DOHH2 (cell line): ENCODE measurements around the gene EGF.

Source experiments
- H3F3A ChIP-seq: fragments of 200-600 bp; sonication (generic), shearing (Covaris generic); 2 replicates; pipeline ENCODE4 v1.6.0; 2016; ENCODE audit warnings: antibody characterized with exemption, mild to moderate bottlenecking; ENCODE audit not compliant: control insufficient read depth, insufficient read depth
- H3K27ac ChIP-seq: fragments of 200-600 bp; sonication (generic); 2 replicates; pipeline ENCODE4 v1.5.1; 2014; ENCODE audit warnings: low read depth, mild to moderate bottlenecking, low read length, moderate library complexity
- H3K27me3 ChIP-seq: fragments of 200-600 bp; sonication (generic); 2 replicates; pipeline ENCODE4 v1.6.1; 2014; ENCODE audit warnings: mild to moderate bottlenecking, low read length, mixed read lengths; ENCODE audit not compliant: control insufficient read depth
- H3K36me3 ChIP-seq: fragments of 200-600 bp; sonication (generic); 2 replicates; pipeline ENCODE4 v1.6.1; 2014; ENCODE audit warnings: mild to moderate bottlenecking, low read length, moderate library complexity, mixed read lengths; ENCODE audit not compliant: control insufficient read depth
- H3K4me1 ChIP-seq: fragments of 200-600 bp; sonication (generic); 2 replicates; pipeline ENCODE4 v1.6.1; 2014; ENCODE audit warnings: mild to moderate bottlenecking, low read length, mixed read lengths; ENCODE audit not compliant: control insufficient read depth
- H3K4me2 ChIP-seq: fragments of 200-600 bp; sonication (generic); 2 replicates; pipeline ENCODE4 v1.6.0; 2014; ENCODE audit warnings: mild to moderate bottlenecking, low read length, moderate library complexity
- H3K4me3 ChIP-seq: fragments of 200-600 bp; sonication (generic); 2 replicates; pipeline ENCODE4 v1.5.1; 2014; ENCODE audit warnings: mild to moderate bottlenecking, low read length, mixed read lengths
- H3K79me2 ChIP-seq: fragments of 200-600 bp; sonication (generic); 2 replicates; pipeline ENCODE4 v1.6.1; 2014; ENCODE audit warnings: mild to moderate bottlenecking, low read length, mixed read lengths; ENCODE audit not compliant: control insufficient read depth
- H3K9me2 ChIP-seq: fragments of 200-600 bp; sonication (generic); replicated peaks from 2 replicates; pipeline ENCODE4 v1.6.1; 2014; ENCODE audit warnings: mild to moderate bottlenecking, low read length, mixed read lengths; ENCODE audit not compliant: control insufficient read depth
- H3K9me3 ChIP-seq: fragments of 200-600 bp; sonication (generic); 2 replicates; pipeline ENCODE4 v1.6.1; 2014; ENCODE audit warnings: antibody characterized with exemption, low read length, mixed read lengths; ENCODE audit not compliant: control insufficient read depth, insufficient read depth
- H4K20me1 ChIP-seq: fragments of 200-600 bp; sonication (generic); 2 replicates; pipeline ENCODE4 v1.6.0; 2014; ENCODE audit warnings: low read depth, mild to moderate bottlenecking, antibody characterized with exemption, low read length, moderate library complexity; ENCODE audit not compliant: control insufficient read depth, insufficient read depth
- EZH2phosphoT487 ChIP-seq: fragments of 200-600 bp; sonication (generic); IDR thresholded peaks from 2 replicates; pipeline ENCODE4 v1.6.1; 2017; ENCODE audit warnings: borderline replicate concordance, mild to moderate bottlenecking, antibody characterized with exemption, low read length, moderate library complexity, mixed read lengths
- TF ChIP-seq, protein P1 (sequence below): fragments of 200-600 bp; sonication (generic); IDR thresholded peaks from one replicate; pipeline ENCODE4 v1.5.1; 2014; ENCODE audit warnings: antibody characterized with exemption, mild to moderate bottlenecking, low read depth, low read length; ENCODE audit not compliant: poor library complexity, severe bottlenecking

The EGF gene

DNA sequence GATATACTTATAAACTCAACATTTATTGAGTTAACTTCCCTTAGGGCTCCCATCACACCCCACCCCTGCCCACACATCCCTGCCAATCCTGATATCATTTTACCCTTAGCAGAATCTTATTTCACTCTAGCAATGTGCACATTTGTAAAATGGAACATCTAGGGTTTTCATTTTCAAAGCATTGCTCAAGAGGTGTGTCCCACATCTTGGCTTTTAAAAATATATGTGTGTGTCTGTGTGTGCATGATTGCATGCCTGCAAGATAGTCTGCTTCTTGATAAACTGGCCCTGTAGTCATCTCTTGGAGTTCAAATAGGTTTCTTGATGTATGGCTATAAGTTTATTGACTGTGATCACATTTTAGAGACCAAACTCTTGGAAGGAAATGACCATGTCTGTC is 26.4 kb upstream of the EGF start:
- H3K4me2 ChIP-seq: no peak overlapping the region
- H3F3A ChIP-seq: no peaks in the 10 kb centered on the region
- H3K9me2 ChIP-seq: no peaks in the 10 kb centered on the region; the same call in 1 of the 2 replicates
- H3K27me3 ChIP-seq: no peaks in the 10 kb centered on the region
- no peak overlapping the region for H3K4me3 ChIP-seq
- H3K9me3 ChIP-seq: no peaks in the 10 kb centered on the region
- H4K20me1 ChIP-seq: no peaks in the 10 kb centered on the region
- H3K4me1 ChIP-seq: no peaks in the 10 kb centered on the region
- TF ChIP-seq EZH2phosphoT487: no peak
- TF ChIP-seq, protein P1, sequence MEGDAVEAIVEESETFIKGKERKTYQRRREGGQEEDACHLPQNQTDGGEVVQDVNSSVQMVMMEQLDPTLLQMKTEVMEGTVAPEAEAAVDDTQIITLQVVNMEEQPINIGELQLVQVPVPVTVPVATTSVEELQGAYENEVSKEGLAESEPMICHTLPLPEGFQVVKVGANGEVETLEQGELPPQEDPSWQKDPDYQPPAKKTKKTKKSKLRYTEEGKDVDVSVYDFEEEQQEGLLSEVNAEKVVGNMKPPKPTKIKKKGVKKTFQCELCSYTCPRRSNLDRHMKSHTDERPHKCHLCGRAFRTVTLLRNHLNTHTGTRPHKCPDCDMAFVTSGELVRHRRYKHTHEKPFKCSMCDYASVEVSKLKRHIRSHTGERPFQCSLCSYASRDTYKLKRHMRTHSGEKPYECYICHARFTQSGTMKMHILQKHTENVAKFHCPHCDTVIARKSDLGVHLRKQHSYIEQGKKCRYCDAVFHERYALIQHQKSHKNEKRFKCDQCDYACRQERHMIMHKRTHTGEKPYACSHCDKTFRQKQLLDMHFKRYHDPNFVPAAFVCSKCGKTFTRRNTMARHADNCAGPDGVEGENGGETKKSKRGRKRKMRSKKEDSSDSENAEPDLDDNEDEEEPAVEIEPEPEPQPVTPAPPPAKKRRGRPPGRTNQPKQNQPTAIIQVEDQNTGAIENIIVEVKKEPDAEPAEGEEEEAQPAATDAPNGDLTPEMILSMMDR: no peak
- H3K36me3 ChIP-seq: no peaks in the 10 kb centered on the region
- no peak overlapping the region for H3K27ac ChIP-seq
- H3K79me2 ChIP-seq: no peaks in the 10 kb centered on the region

DNA sequence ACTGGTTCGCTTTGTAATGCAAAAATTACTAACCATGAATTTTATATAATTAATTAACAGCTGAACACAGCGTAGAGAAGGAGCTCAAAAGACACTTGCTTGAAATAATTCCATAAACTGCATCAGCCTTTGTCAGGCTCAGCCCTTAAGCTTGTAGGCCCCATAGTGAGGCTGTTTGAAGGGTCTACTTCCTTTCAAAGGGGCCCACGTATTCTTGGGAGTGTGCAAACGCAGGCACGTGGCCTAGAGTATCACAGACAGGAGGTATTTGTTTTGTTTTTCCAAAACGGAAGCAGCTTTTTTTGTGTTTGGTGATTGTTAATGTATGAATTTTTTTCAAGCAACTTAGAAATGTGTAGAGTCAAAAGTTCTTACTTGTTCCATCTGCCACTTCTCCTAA is 25.6 kb upstream of the EGF start:
- no peak overlapping the region for H3K27ac ChIP-seq
- no peaks in the 10 kb centered on the region for H3K9me3 ChIP-seq
- H3K4me2 ChIP-seq: no peak overlapping the region
- H3F3A ChIP-seq: no peaks in the 10 kb centered on the region
- no peaks in the 10 kb centered on the region for H3K79me2 ChIP-seq
- H3K4me3 ChIP-seq: no peak overlapping the region
- TF ChIP-seq EZH2phosphoT487: no peak
- TF ChIP-seq, protein P1: no peak
- no peaks in the 10 kb centered on the region for H3K27me3 ChIP-seq
- no peaks in the 10 kb centered on the region for H3K4me1 ChIP-seq
- H4K20me1 ChIP-seq: no peaks in the 10 kb centered on the region
- no peaks in the 10 kb centered on the region for H3K36me3 ChIP-seq
- no peaks in the 10 kb centered on the region; the same call in 1 of the 2 replicates for H3K9me2 ChIP-seq

DNA sequence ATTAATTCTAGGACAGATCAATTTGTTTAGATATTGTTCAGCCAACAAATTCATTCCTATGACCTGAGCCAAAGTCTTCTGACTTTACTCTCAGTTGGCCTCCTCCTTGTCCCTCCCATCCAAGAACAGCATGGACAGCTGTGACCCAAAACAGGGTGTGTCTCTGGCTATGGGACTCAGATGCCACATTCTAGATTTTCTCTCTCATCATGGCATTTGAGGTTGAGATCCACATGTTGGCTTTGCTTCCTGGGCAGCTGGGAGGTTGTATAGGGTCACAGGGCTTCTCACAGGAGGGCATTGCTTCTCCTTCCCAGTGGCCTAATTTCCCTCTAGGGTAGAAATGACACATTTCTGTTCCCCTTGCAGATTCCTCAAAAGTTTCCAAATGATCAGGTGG is 22.6 kb upstream of the EGF start:
- Histone ChIP-seq H3K27me3 (no peaks in the 10 kb centered on the region), H3F3A (no peaks in the 10 kb centered on the region), H3K36me3 (no peaks in the 10 kb centered on the region), H3K4me2 (no peak overlapping the region), H4K20me1 (no peaks in the 10 kb centered on the region), H3K4me3 (no peak overlapping the region), H3K79me2 (no peaks in the 10 kb centered on the region), H3K9me2 (no peaks in the 10 kb centered on the region; the same call in 1 of the 2 replicates), H3K9me3 (no peaks in the 10 kb centered on the region), H3K4me1 (no peaks in the 10 kb centered on the region), H3K27ac (no peak overlapping the region)
- no peak for TF ChIP-seq EZH2phosphoT487
- TF ChIP-seq, protein P1: no peak
